ENCODE data around the gene RETREG3.
"Not testable (repeated sequence)": the region's sequence is repeated elsewhere in the genome, so short reads cannot be mapped to it uniquely, and the experiment has no call there.

The RETREG3 gene

GRCh38 chr17:42612013-42612412 lies 2.8 kb upstream of the RETREG3 start:
- no peak for DNase-seq (ENCODE audit: low spot score)

- DNase-seq (ENCODE audit: low spot score): not testable (repeated sequence)
Observed at GRCh38 chr17:42609814-42610801, 934 bp upstream of the RETREG3 start.

DNA sequence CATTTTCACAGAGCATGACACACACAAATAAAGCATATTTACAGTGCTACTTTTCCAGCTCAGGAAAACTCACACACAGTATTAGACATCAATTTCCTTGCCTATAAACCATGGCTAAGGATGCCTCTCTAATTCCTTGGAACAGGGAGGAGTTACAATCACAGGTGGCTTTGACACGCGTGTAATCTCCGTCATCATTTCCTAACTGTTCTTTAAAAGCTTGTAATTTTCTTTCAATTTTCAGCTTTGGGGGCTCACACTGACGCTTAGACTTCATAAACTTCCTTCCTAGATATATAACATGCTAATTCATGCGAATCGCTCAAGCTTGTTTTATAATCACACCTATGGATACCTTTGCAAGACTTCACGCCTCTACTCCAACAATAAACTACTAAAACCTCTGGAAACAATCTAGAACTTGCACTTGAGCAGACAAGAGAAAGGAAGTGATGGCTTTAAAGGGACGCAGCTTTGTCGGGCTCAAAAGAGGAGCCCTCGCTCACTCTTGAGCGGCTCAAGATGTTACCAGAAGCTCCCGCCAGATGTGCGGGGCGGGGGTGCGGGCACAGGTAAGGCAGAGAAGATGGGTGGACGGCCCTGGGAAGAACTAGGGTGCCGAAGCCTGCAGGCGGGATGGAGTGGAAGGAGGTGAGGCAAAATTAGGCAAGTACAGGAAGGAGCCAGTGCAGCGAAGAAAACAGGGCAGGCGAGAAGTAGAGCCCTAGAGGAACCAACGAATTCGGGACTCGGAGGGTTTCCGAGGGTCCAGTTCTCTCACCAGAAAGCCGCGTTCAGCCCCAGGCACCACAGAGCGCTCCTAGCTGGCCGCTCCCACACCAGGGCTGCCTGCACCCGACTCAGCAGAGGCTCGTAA lies 631 bp downstream of the RETREG3 start:
- no peak for DNase-seq (ENCODE audit: low spot score)

GRCh38 chr17:42607769-42608168 lies 1.4 kb downstream of the RETREG3 start:
- DNase-seq (ENCODE audit: low spot score): no peak

GRCh38 chr17:42603318-42603717 lies 5.9 kb downstream of the RETREG3 start:
- no peak for DNase-seq (ENCODE audit: low spot score)

DNA sequence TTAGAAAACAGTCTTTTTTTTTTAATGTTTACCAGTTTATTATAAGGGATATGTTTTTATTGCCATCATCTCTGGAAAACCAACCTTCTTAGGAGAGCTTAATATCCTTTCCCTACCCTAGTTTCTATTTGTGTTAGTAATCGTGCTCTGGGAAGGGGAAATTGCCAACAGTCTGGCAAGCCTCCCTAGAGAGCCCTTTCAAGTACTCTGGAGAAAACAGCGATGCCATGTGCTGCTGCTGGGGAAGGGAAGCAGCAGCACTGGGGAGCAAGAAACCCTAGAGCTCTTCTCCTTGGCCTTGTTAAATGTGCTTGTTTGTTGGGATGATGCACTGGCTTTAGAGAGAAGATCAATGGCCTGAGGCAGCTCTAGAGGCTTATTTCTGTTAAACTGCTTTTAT lies 10.3 kb downstream of the RETREG3 start:
- DNase-seq (ENCODE audit: low spot score): no peak

DNA sequence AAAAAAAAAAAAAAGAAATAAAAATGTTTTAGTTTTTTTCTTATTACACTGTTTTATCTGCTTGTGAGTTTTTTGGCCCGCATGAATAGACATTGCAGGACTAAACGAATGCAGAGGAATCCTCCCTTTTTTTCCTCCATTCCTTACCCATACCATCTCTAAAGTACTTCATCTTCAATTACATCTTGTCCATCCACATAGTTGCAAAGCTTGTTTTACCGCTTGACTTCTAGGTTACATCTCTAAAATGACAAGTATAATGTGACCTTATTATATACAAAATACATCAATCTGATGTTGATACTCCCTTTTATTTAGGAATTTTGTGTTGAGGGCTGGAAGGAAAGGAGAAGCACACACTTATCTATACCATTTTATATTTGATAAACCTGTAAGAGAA lies 12.8 kb downstream of the RETREG3 start:
- no peak for DNase-seq (ENCODE audit: low spot score)

DNA sequence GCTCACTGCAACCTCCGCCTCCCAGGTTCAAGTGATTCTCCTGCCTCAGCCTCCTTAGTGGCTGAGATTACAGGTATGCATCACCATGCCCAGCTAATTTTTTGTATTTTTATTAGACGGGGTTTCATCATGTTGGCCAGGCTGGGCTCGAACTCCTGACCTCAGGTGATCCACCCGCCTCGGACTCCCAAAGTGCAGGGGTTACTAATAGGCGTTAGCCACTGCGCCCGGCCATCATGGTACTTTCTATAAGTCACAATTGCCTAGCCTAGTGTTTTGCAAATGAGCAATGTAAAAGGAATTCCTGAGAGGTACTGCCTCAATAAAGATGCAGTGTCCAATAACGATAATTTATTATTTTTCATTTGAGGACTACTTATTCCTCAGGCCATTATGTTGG lies 17.8 kb downstream of the RETREG3 start:
- no peak for DNase-seq (ENCODE audit: low spot score)

DNA sequence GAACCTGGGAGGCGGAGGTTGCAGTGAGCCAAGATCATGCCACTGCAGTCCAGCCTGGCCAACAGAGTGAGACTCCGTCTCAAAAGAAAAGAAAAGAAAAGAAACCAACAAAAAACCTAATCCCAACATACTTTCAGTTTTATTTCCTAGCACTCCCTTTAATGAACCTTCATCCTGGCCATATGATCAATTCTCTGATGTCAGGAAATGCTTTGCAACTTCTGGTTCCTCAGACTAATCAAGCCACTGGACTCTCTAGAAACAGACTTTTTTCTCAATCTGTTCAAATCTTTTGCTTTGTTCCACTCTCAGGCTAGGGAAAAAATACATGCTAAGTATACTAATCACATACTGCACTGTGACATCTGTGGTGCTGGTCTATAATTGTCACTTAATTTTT lies 18.3 kb downstream of the RETREG3 start:
- DNase-seq (ENCODE audit: low spot score): no peak

DNA sequence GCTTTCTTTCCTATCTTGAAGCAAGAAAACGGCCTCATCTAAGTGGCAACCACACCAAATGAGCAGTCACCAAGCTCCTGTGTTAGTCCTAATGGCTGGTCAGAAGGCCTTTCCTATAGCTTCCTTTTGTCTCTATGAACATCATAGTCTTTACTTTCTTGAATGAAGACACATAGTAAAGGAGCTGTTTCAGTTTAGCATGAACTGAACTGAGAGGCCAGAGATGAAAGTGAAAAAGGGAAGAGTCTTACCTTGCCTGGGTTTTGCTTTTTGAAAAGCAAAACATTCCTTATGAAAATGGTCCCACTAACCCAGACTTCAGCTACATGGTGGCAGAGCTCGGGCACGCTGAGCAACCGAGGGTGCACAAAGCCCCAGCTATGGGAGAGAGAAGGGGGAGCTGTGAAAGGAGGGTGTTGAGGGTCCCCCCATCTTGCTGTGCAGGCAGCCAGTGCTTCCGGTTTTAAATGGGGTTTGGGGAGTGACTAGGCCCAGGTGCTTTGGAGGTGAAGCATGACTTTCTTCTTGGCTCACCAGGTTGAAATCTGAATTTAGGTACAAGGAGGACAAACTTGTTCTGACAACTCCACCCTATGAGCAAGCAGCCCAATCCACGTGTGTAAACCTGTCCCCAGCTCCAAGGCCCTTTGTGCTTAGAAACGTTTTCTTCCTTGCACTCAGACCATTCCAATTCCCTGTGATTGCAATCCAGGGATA lies 22.5 kb downstream of the RETREG3 start:
- no peak for DNase-seq (ENCODE audit: low spot score)

GRCh38 chr17:42585353-42585752 lies 23.8 kb downstream of the RETREG3 start:
- DNase-seq (ENCODE audit: low spot score): no peak

GRCh38 chr17:42584880-42585279 lies 24.3 kb downstream of the RETREG3 start:
- no peak for DNase-seq (ENCODE audit: low spot score)

- no peak for DNase-seq (ENCODE audit: low spot score)
Observed at GRCh38 chr17:42581744-42582270, 27.4 kb downstream of the RETREG3 start.

DNA sequence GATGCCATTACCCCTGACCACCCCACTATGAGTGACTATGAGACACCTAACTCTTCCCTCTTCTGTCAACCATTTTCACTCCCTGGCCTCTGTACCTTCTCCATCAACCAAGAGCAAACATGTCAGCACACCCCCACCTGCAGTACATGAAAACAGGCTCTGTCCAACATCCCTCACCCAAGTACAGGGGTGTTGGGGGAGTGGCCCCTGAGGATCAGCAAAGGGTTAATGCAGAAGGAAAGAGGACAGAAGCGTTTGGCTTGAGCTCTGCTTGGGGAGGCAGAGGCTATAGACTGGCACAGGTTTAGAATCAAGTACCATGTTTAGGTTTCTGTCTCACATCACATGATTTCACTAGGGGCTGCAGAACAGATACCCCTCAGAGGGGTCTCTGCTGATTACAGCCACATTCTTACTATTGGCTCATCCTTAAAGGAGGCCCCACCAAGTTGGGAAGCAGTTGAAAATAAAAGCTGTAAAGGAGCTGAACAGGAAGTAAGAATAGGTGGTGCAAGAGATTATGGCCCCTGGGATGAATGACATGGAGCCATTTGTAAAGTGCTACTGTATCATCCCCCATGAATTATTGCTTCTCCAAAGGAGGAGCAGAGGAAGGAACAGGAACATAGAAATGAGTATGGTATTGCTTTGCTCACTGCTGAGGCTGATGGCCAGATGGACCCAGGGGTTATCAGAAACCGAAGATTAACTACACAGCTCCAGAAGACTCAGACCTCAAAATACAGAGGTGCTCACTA lies 29.2 kb downstream of the RETREG3 start:
- no peak for DNase-seq (ENCODE audit: low spot score)

GRCh38 chr17:42578282-42578869 lies 30.8 kb downstream of the RETREG3 start:
- peak; percentile 85 for DNase-seq (ENCODE audit: low spot score)

DNA sequence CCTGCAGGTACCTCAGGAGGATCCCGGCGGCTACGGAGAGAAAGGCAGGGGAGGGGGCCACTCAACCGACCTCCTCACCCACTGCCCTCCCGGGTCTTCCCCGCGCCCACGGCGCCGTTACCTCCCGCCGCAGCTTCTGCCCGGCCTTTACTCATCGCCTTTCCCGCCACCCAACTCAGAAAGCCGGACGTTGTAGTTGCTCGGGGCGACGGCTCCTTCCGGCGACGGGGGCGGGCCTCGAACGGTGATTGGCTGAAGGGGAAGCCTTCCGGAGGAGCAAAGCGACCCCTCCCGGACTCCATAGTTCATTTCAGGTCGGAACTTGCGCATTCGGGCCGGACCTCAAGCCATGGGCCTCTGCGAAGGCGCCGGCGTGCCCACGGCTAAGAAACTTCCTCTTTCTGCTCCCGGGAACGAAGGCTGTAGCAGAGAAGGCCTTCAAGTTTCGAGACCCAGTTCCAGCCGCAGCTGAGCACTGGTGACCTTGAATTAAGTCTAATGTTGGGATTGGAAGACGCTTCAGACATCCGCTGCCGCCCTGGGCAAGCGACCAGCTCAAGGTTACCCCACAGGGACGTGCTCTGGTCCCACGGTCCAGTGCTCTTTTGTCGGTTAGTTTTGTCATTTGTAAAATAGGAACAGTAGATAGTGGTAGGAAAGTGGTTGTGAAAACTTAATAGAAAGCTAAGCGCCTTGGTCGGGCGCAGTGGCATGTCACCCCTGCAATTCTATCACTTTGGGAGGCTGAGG lies 31.5 kb downstream of the RETREG3 start, which contains the start of gene PSMC3IP:
TSS of gene PSMC3IP (minus strand) at position 198 of the 750 bp plus-strand sequence. CDS start at position 155, 43 bp downstream.
- DNase-seq (ENCODE audit: low spot score): peak; percentile 95

DNA sequence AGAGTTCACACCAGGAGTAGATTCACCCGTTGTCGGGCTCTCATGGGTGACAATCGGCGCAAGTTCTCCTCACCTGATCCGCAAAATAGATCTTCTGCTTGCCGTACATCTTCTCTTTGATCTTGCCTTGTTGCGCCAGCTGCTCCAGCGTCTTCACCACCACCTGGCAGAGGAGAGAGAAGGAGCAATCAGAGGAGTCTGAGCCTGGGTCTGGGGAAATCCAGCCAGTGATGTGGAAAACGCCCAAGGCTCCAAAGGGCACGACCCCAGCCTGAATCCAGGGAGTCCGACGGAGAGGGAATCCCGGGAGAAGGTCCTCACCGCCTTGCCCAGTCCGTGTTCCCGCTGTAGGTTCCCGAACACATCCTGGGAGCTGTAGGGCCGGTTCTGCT lies 32.0 kb downstream of the RETREG3 start:
- DNase-seq (ENCODE audit: low spot score): no peak

DNA sequence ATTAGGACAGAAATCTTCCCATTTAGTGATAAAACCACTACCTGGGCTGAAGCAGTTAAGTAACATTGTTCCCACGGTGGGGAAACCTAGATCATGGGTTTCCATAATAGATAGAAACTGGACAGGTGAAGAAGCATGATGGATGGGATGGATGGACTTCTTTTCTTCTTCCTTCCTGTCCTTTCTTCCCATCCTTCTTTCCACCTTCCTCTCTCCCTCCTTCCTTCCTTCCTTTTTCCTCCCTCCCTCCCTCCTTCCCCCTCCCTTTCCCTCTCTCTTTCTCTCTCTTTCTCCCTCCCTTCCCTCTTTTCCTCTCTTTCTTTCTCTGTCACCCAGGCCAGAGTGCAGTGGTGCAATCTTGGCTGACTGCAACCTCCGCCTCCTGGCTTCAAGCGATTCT lies 34.7 kb downstream of the RETREG3 start:
- DNase-seq (ENCODE audit: low spot score): no peak

- no peak for DNase-seq (ENCODE audit: low spot score)
Observed at GRCh38 chr17:42573095-42573494, 36.1 kb downstream of the RETREG3 start.

Measured in SK-N-DZ (cell line).